ENCODE measurements around the gene CNTNAP2.

Gene CNTNAP2

GRCh38 chr7:148020679-148021078, 1904.1 kb downstream of the CNTNAP2 start:
- H3K4me1 ChIP-seq (ENCODE audit: control insufficient read depth, insufficient read depth, low read length) = no peaks in the 10 kb centered on the region
- no peaks in the 10 kb centered on the region for H3K36me3 ChIP-seq (ENCODE audit: control insufficient read depth, insufficient read depth, low read length)
- no peak overlapping the region for H3K9ac ChIP-seq (ENCODE audit: low read length)

GRCh38 chr7:148021507-148022045, 1905.0 kb downstream of the CNTNAP2 start:
- Histone ChIP-seq H3K27ac (ENCODE audit: low read depth, low read length) (no peak overlapping the region), H3K4me1 (ENCODE audit: control insufficient read depth, insufficient read depth, low read length) (no peaks in the 10 kb centered on the region), H3K4me3 (ENCODE audit: low read length) (no peak overlapping the region), H3K9ac (ENCODE audit: low read length) (no peak overlapping the region), H3K36me3 (ENCODE audit: control insufficient read depth, insufficient read depth, low read length) (no peaks in the 10 kb centered on the region), H3K27me3 (ENCODE audit: control insufficient read depth, insufficient read depth, low read length) (no peaks in the 10 kb centered on the region)

More at GRCh38 chr7:148020679-148021078, 1904.1 kb downstream of the CNTNAP2 start:
- Histone ChIP-seq H3K4me3 (ENCODE audit: low read length) (no peak overlapping the region), H3K27me3 (ENCODE audit: control insufficient read depth, insufficient read depth, low read length) (no peaks in the 10 kb centered on the region), H3K27ac (ENCODE audit: low read depth, low read length) (no peak overlapping the region)

GRCh38 chr7:148022832-148023231, 1906.2 kb downstream of the CNTNAP2 start:
- Histone ChIP-seq H3K27ac (ENCODE audit: low read depth, low read length) (no peak overlapping the region), H3K9ac (ENCODE audit: low read length) (no peak overlapping the region), H3K4me3 (ENCODE audit: low read length) (no peak overlapping the region), H3K36me3 (ENCODE audit: control insufficient read depth, insufficient read depth, low read length) (no peaks in the 10 kb centered on the region), H3K4me1 (ENCODE audit: control insufficient read depth, insufficient read depth, low read length) (no peaks in the 10 kb centered on the region), H3K27me3 (ENCODE audit: control insufficient read depth, insufficient read depth, low read length) (no peaks in the 10 kb centered on the region)

- Histone ChIP-seq H3K36me3 (ENCODE audit: control insufficient read depth, insufficient read depth, low read length) (no peaks in the 10 kb centered on the region), H3K4me3 (ENCODE audit: low read length) (no peak overlapping the region), H3K4me1 (ENCODE audit: control insufficient read depth, insufficient read depth, low read length) (no peaks in the 10 kb centered on the region), H3K27me3 (ENCODE audit: control insufficient read depth, insufficient read depth, low read length) (no peaks in the 10 kb centered on the region), H3K9ac (ENCODE audit: low read length) (no peak overlapping the region), H3K27ac (ENCODE audit: low read depth, low read length) (no peak overlapping the region)
Measured at GRCh38 chr7:148026713-148027112, 1910.1 kb downstream of the CNTNAP2 start.

- H3K27ac ChIP-seq (ENCODE audit: low read depth, low read length) = no peak overlapping the region
- no peaks in the 10 kb centered on the region for H3K27me3 ChIP-seq (ENCODE audit: control insufficient read depth, insufficient read depth, low read length)
- H3K36me3 ChIP-seq (ENCODE audit: control insufficient read depth, insufficient read depth, low read length) = no peaks in the 10 kb centered on the region
- no peak overlapping the region for H3K9ac ChIP-seq (ENCODE audit: low read length)
- no peak overlapping the region for H3K4me3 ChIP-seq (ENCODE audit: low read length)
- H3K4me1 ChIP-seq (ENCODE audit: control insufficient read depth, insufficient read depth, low read length) = no peaks in the 10 kb centered on the region
Measured at GRCh38 chr7:148028165-148028564, 1911.6 kb downstream of the CNTNAP2 start.

- Histone ChIP-seq H3K36me3 (ENCODE audit: control insufficient read depth, insufficient read depth, low read length) (no peaks in the 10 kb centered on the region), H3K4me1 (ENCODE audit: control insufficient read depth, insufficient read depth, low read length) (no peaks in the 10 kb centered on the region), H3K4me3 (ENCODE audit: low read length) (no peak overlapping the region), H3K9ac (ENCODE audit: low read length) (no peak overlapping the region), H3K27ac (ENCODE audit: low read depth, low read length) (no peak overlapping the region), H3K27me3 (ENCODE audit: control insufficient read depth, insufficient read depth, low read length) (no peaks in the 10 kb centered on the region)
Measured at GRCh38 chr7:148031019-148031418, 1914.4 kb downstream of the CNTNAP2 start.

GRCh38 chr7:148031811-148032210, 1915.2 kb downstream of the CNTNAP2 start:
- Histone ChIP-seq H3K36me3 (ENCODE audit: control insufficient read depth, insufficient read depth, low read length) (no peaks in the 10 kb centered on the region), H3K4me3 (ENCODE audit: low read length) (no peak overlapping the region), H3K4me1 (ENCODE audit: control insufficient read depth, insufficient read depth, low read length) (no peaks in the 10 kb centered on the region), H3K27ac (ENCODE audit: low read depth, low read length) (no peak overlapping the region), H3K27me3 (ENCODE audit: control insufficient read depth, insufficient read depth, low read length) (no peaks in the 10 kb centered on the region), H3K9ac (ENCODE audit: low read length) (no peak overlapping the region)

GRCh38 chr7:148035950-148036349, 1919.3 kb downstream of the CNTNAP2 start:
- no peaks in the 10 kb centered on the region for H3K4me1 ChIP-seq (ENCODE audit: control insufficient read depth, insufficient read depth, low read length)
- no peak overlapping the region for H3K27ac ChIP-seq (ENCODE audit: low read depth, low read length)
- H3K27me3 ChIP-seq (ENCODE audit: control insufficient read depth, insufficient read depth, low read length) = no peaks in the 10 kb centered on the region
- H3K4me3 ChIP-seq (ENCODE audit: low read length) = no peak overlapping the region
- no peak overlapping the region for H3K9ac ChIP-seq (ENCODE audit: low read length)
- no peaks in the 10 kb centered on the region for H3K36me3 ChIP-seq (ENCODE audit: control insufficient read depth, insufficient read depth, low read length)

- no peak overlapping the region for H3K27ac ChIP-seq (ENCODE audit: low read depth, low read length)
- H3K4me1 ChIP-seq (ENCODE audit: control insufficient read depth, insufficient read depth, low read length) = no peaks in the 10 kb centered on the region
- no peak overlapping the region for H3K4me3 ChIP-seq (ENCODE audit: low read length)
- H3K9ac ChIP-seq (ENCODE audit: low read length) = no peak overlapping the region
- no peaks in the 10 kb centered on the region for H3K27me3 ChIP-seq (ENCODE audit: control insufficient read depth, insufficient read depth, low read length)
- no peaks in the 10 kb centered on the region for H3K36me3 ChIP-seq (ENCODE audit: control insufficient read depth, insufficient read depth, low read length)
Measured at GRCh38 chr7:148037044-148037443, 1920.4 kb downstream of the CNTNAP2 start.

GRCh38 chr7:148041156-148041555, 1924.6 kb downstream of the CNTNAP2 start:
- H3K27ac ChIP-seq (ENCODE audit: low read depth, low read length) = no peak overlapping the region

GRCh38 chr7:148042935-148043631, 1926.5 kb downstream of the CNTNAP2 start:
- peaks cover 3% of the 10 kb centered on the region for H3K27me3 ChIP-seq (ENCODE audit: control insufficient read depth, insufficient read depth, low read length)
- H3K4me3 ChIP-seq (ENCODE audit: low read length) = no peak overlapping the region
- no peak overlapping the region for H3K9ac ChIP-seq (ENCODE audit: low read length)
- no peak overlapping the region for H3K27ac ChIP-seq (ENCODE audit: low read depth, low read length)
- H3K4me1 ChIP-seq (ENCODE audit: control insufficient read depth, insufficient read depth, low read length) = no peaks in the 10 kb centered on the region
- no peaks in the 10 kb centered on the region for H3K36me3 ChIP-seq (ENCODE audit: control insufficient read depth, insufficient read depth, low read length)

More at GRCh38 chr7:148041156-148041555, 1924.6 kb downstream of the CNTNAP2 start:
- H3K4me3 ChIP-seq (ENCODE audit: low read length) = no peak overlapping the region
- peaks cover 3% of the 10 kb centered on the region for H3K27me3 ChIP-seq (ENCODE audit: control insufficient read depth, insufficient read depth, low read length)
- no peak overlapping the region for H3K9ac ChIP-seq (ENCODE audit: low read length)
- H3K36me3 ChIP-seq (ENCODE audit: control insufficient read depth, insufficient read depth, low read length) = no peaks in the 10 kb centered on the region
- H3K4me1 ChIP-seq (ENCODE audit: control insufficient read depth, insufficient read depth, low read length) = no peaks in the 10 kb centered on the region

GRCh38 chr7:148044173-148044572, 1927.6 kb downstream of the CNTNAP2 start:
- no peak overlapping the region for H3K4me3 ChIP-seq (ENCODE audit: low read length)
- H3K27me3 ChIP-seq (ENCODE audit: control insufficient read depth, insufficient read depth, low read length) = peaks cover 3% of the 10 kb centered on the region
- no peaks in the 10 kb centered on the region for H3K36me3 ChIP-seq (ENCODE audit: control insufficient read depth, insufficient read depth, low read length)
- no peak overlapping the region for H3K9ac ChIP-seq (ENCODE audit: low read length)
- no peak overlapping the region for H3K27ac ChIP-seq (ENCODE audit: low read depth, low read length)
- no peaks in the 10 kb centered on the region for H3K4me1 ChIP-seq (ENCODE audit: control insufficient read depth, insufficient read depth, low read length)

GRCh38 chr7:148045521-148045920, 1928.9 kb downstream of the CNTNAP2 start:
- peaks cover 3% of the 10 kb centered on the region for H3K27me3 ChIP-seq (ENCODE audit: control insufficient read depth, insufficient read depth, low read length)

More at GRCh38 chr7:148045521-148045920, 1928.9 kb downstream of the CNTNAP2 start:
- Histone ChIP-seq H3K4me1 (ENCODE audit: control insufficient read depth, insufficient read depth, low read length) (no peaks in the 10 kb centered on the region), H3K4me3 (ENCODE audit: low read length) (no peak overlapping the region), H3K36me3 (ENCODE audit: control insufficient read depth, insufficient read depth, low read length) (no peaks in the 10 kb centered on the region), H3K27ac (ENCODE audit: low read depth, low read length) (no peak overlapping the region), H3K9ac (ENCODE audit: low read length) (no peak overlapping the region)
